Renal cortical epithelial cell (primary cell): ENCODE results near the gene CCDC82. TPM values are rescaled to one million over a fixed set of nuclear protein-coding genes. Genes with fewer than 3 reads are reported as not detected.
A peak's percentile ranks its signal among the peaks of the same experiment; 100 is the strongest.

Experiments
- DNase-seq: peaks from one replicate; pipeline ENCODE4 v3.0.0-alpha.2; 2011; ENCODE audit warnings: low read depth
- total RNA-seq: library from RNA; depleted of rRNA; stranded (reverse); fragments of >200 nt; gene quantifications from 2 replicates; pipeline ENCODE4 v1.2.3, GENCODE V29; 2014

The CCDC82 gene
- total RNA-seq, 1 donor from 2014 or later: 42.2 TPM

- peak; percentile 60 for DNase-seq
These were observed 60.3 kb downstream of the CCDC82 start for GRCh38 chr11:96329419-96329818.

GRCh38 chr11:96328395-96329010 is 61.2 kb downstream of the CCDC82 start:
- DNase-seq: no peak

GRCh38 chr11:96326959-96327358 is 62.8 kb downstream of the CCDC82 start:
- peak; percentile 36 for DNase-seq

- peak; percentile 97 for DNase-seq
These were observed 64.8 kb downstream of the CCDC82 start for GRCh38 chr11:96324912-96325311.

- DNase-seq: no peak
These were observed 66.1 kb downstream of the CCDC82 start for GRCh38 chr11:96323642-96323985.

- no peak for DNase-seq
These were observed 66.7 kb downstream of the CCDC82 start for GRCh38 chr11:96322775-96323641.

GRCh38 chr11:96321091-96321490 is 68.6 kb downstream of the CCDC82 start:
- no peak for DNase-seq

GRCh38 chr11:96319898-96320656 is 69.6 kb downstream of the CCDC82 start:
- no peak for DNase-seq

GRCh38 chr11:96318850-96319249 is 70.9 kb downstream of the CCDC82 start:
- DNase-seq: no peak

- DNase-seq: no peak
These were observed 71.3 kb downstream of the CCDC82 start for GRCh38 chr11:96318399-96318798.

GRCh38 chr11:96317985-96318384 is 71.7 kb downstream of the CCDC82 start:
- no peak for DNase-seq

- no peak for DNase-seq
These were observed 72.1 kb downstream of the CCDC82 start for GRCh38 chr11:96317571-96317970.

GRCh38 chr11:96316869-96317268 is 72.8 kb downstream of the CCDC82 start:
- no peak for DNase-seq

- DNase-seq: no peak
These were observed 74.2 kb downstream of the CCDC82 start for GRCh38 chr11:96315476-96315875.

- DNase-seq: peak; percentile 92
These were observed 75.2 kb downstream of the CCDC82 start for GRCh38 chr11:96314326-96315020.

- DNase-seq: no peak
These were observed 76.5 kb downstream of the CCDC82 start for GRCh38 chr11:96313163-96313562.

GRCh38 chr11:96311120-96311568 is 78.6 kb downstream of the CCDC82 start:
- DNase-seq: peak; percentile 76

- DNase-seq: no peak
These were observed 79.5 kb downstream of the CCDC82 start for GRCh38 chr11:96310236-96310635.

GRCh38 chr11:96309643-96310017 is 80.1 kb downstream of the CCDC82 start:
- no peak for DNase-seq

GRCh38 chr11:96309016-96309642 is 80.6 kb downstream of the CCDC82 start:
- DNase-seq: peak; percentile 89

- peak; percentile 83 for DNase-seq
These were observed 82.0 kb downstream of the CCDC82 start for GRCh38 chr11:96307776-96308140.
